HEK293 (cell line): ENCODE results near the gene ARHGEF40.

Experiments used
- CTCF ChIA-PET: fragments of 350-600 bp; formaldehyde crosslinking; extraction: SDS; loops from one replicate; lab custom pipeline; 2021; ENCODE audit warnings: antibody characterized with exemption; lab: Yijun Ruan, JAX
- POLR2A ChIA-PET: fragments of 300-600 bp; formaldehyde crosslinking; extraction: SDS; loops from one replicate; lab custom pipeline; 2020; ENCODE audit warnings: antibody characterized with exemption, inconsistent platforms; lab: Yijun Ruan, JAX
- H3K27ac ChIP-seq: fragments of 200-500 bp; sonication (Bioruptor generic); 2 replicates; pipeline ENCODE4 v1.5.1; 2014; ENCODE audit warnings: low read depth, low read length, control low read depth, inconsistent platforms; ENCODE audit errors: extremely low read depth
- H3K36me3 ChIP-seq, 2 experiments: fragments of 200-500 bp in 1 of 2; sonication (Bioruptor generic) in 1 of 2; 1 replicate in 1 of 2; 2 replicates in 1 of 2; pipeline ENCODE4 v1.5.1; 2014 to 2017; ENCODE audit warnings: inconsistent platforms in 2 of 2, low read length in 2 of 2; ENCODE audit not compliant: control insufficient read depth in 2 of 2, insufficient read depth in 1 of 2
- H3K4me1 ChIP-seq: fragments of 200-500 bp; sonication (Bioruptor generic); 2 replicates; pipeline ENCODE4 v1.5.1; 2014; ENCODE audit warnings: mild to moderate bottlenecking, low read length, inconsistent platforms; ENCODE audit not compliant: control insufficient read depth, insufficient read depth
- H3K4me3 ChIP-seq: 2 replicates; pipeline ENCODE4 v1.5.1; 2011; ENCODE audit warnings: low read depth, mild to moderate bottlenecking, control low read depth, low read length, moderate library complexity
- H3K9me3 ChIP-seq: fragments of 200-500 bp; sonication (Bioruptor generic); 2 replicates; pipeline ENCODE4 v1.5.1; 2014; ENCODE audit warnings: low read depth, low read length, inconsistent platforms; ENCODE audit not compliant: control insufficient read depth, insufficient read depth
- IKZF3 ChIP-seq: fragments of 450-650 bp; IDR thresholded peaks from 2 replicates; pipeline ENCODE4 v1.5.0; 2018; ENCODE audit warnings: missing biosample characterization, mild to moderate bottlenecking, missing genetic modification characterization, moderate library complexity
- KLF1 ChIP-seq: fragments of 450-650 bp; formaldehyde crosslinking; IDR thresholded peaks from 2 replicates; pipeline ENCODE4 v1.5.1; 2016; ENCODE audit warnings: missing biosample characterization, missing genetic modification characterization
- KLF16 ChIP-seq: fragments of 450-650 bp; formaldehyde crosslinking; IDR thresholded peaks from 2 replicates; pipeline ENCODE4 v1.5.1; 2017; ENCODE audit warnings: missing biosample characterization, missing genetic modification characterization
- KLF8 ChIP-seq: fragments of 450-650 bp; formaldehyde crosslinking; IDR thresholded peaks from 2 replicates; pipeline ENCODE4 v1.5.1; 2016; ENCODE audit warnings: missing biosample characterization, missing genetic modification characterization
- OVOL3 ChIP-seq: fragments of 450-650 bp; formaldehyde crosslinking; IDR thresholded peaks from 2 replicates; pipeline ENCODE4 v1.5.1; 2016; ENCODE audit warnings: missing biosample characterization, missing genetic modification characterization
- PRDM1 ChIP-seq: fragments of 450-650 bp; formaldehyde crosslinking; IDR thresholded peaks from 2 replicates; pipeline ENCODE4; 2016; ENCODE audit warnings: missing biosample characterization, missing genetic modification characterization
- SCRT1 ChIP-seq: fragments of 450-650 bp; formaldehyde crosslinking; IDR thresholded peaks from 2 replicates; pipeline ENCODE4 v1.5.1; 2016; ENCODE audit warnings: missing biosample characterization, missing genetic modification characterization, borderline replicate concordance
- SCRT2 ChIP-seq: fragments of 450-650 bp; formaldehyde crosslinking; IDR thresholded peaks from 2 replicates; pipeline ENCODE4 v1.5.1; 2016; ENCODE audit warnings: missing biosample characterization, missing genetic modification characterization
- SETDB1 ChIP-seq: IDR thresholded peaks from one replicate; pipeline ENCODE4 v1.6.1; 2017; ENCODE audit warnings: mild to moderate bottlenecking, low read length, moderate library complexity, mixed read lengths; ENCODE audit not compliant: insufficient read length
- YY1 ChIP-seq: fragments of 450-650 bp; formaldehyde crosslinking; IDR thresholded peaks from 2 replicates; pipeline ENCODE4 v1.5.1; 2018; ENCODE audit warnings: missing biosample characterization, missing genetic modification characterization
- ZFP69B ChIP-seq: fragments of 450-650 bp; formaldehyde crosslinking; IDR thresholded peaks from 2 replicates; pipeline ENCODE4 v1.5.1; 2016; ENCODE audit warnings: missing biosample characterization, missing genetic modification characterization
- ZIC2 ChIP-seq: fragments of 450-650 bp; formaldehyde crosslinking; IDR thresholded peaks from 2 replicates; pipeline ENCODE4 v1.5.1; 2016; ENCODE audit warnings: missing biosample characterization, missing genetic modification characterization
- ZNF155 ChIP-seq: fragments of 450-650 bp; formaldehyde crosslinking; IDR thresholded peaks from 2 replicates; pipeline ENCODE4 v1.5.1; 2016; ENCODE audit warnings: missing biosample characterization, missing genetic modification characterization
- ZNF239 ChIP-seq: fragments of 450-650 bp; formaldehyde crosslinking; IDR thresholded peaks from 2 replicates; pipeline ENCODE4 v1.5.1; 2016; ENCODE audit warnings: missing biosample characterization, missing genetic modification characterization
- ZNF433 ChIP-seq: fragments of 450-650 bp; formaldehyde crosslinking; IDR thresholded peaks from 2 replicates; pipeline ENCODE4 v1.5.1; 2016; ENCODE audit warnings: missing biosample characterization, missing genetic modification characterization, low read depth
- ZNF48 ChIP-seq: fragments of 450-650 bp; formaldehyde crosslinking; IDR thresholded peaks from 2 replicates; pipeline ENCODE4 v1.5.1; 2016; ENCODE audit warnings: missing biosample characterization, missing genetic modification characterization
- ZNF501 ChIP-seq: fragments of 450-650 bp; formaldehyde crosslinking; IDR thresholded peaks from 2 replicates; pipeline ENCODE4 v1.5.1; 2016; ENCODE audit warnings: missing biosample characterization, missing genetic modification characterization
- ZNF510 ChIP-seq: fragments of 450-650 bp; formaldehyde crosslinking; IDR thresholded peaks from 2 replicates; pipeline ENCODE4 v1.5.1; 2018; ENCODE audit warnings: mild to moderate bottlenecking, missing genetic modification characterization, missing biosample characterization; ENCODE audit not compliant: insufficient replicate concordance
- ZNF514 ChIP-seq: fragments of 450-650 bp; formaldehyde crosslinking; IDR thresholded peaks from 2 replicates; pipeline ENCODE4 v1.5.1; 2016; ENCODE audit warnings: missing biosample characterization, missing genetic modification characterization
- ZNF558 ChIP-seq: fragments of 450-650 bp; formaldehyde crosslinking; IDR thresholded peaks from 2 replicates; pipeline ENCODE4 v1.5.1; 2016; ENCODE audit warnings: missing biosample characterization, missing genetic modification characterization
- ZNF560 ChIP-seq: fragments of 450-650 bp; formaldehyde crosslinking; IDR thresholded peaks from 2 replicates; pipeline ENCODE4 v1.5.1; 2017; ENCODE audit warnings: missing biosample characterization, missing genetic modification characterization, borderline replicate concordance
- ZNF600 ChIP-seq: fragments of 450-650 bp; formaldehyde crosslinking; IDR thresholded peaks from 2 replicates; pipeline ENCODE4 v1.5.1; 2016; ENCODE audit warnings: missing biosample characterization, missing genetic modification characterization
- ZNF654 ChIP-seq: fragments of 450-650 bp; formaldehyde crosslinking; IDR thresholded peaks from 2 replicates; pipeline ENCODE4 v1.5.1; 2016; ENCODE audit warnings: low read depth, missing biosample characterization, missing genetic modification characterization
- ZNF76 ChIP-seq: fragments of 450-650 bp; formaldehyde crosslinking; IDR thresholded peaks from 2 replicates; pipeline ENCODE4; 2016; ENCODE audit warnings: low read depth, missing biosample characterization, missing genetic modification characterization, borderline replicate concordance
- ZNF776 ChIP-seq: fragments of 450-650 bp; formaldehyde crosslinking; IDR thresholded peaks from 2 replicates; pipeline ENCODE4 v1.5.0; 2017; ENCODE audit warnings: missing biosample characterization, missing genetic modification characterization, borderline replicate concordance
- ZNF830 ChIP-seq: fragments of 450-650 bp; IDR thresholded peaks from 2 replicates; pipeline ENCODE4 v1.5.0; 2018; ENCODE audit warnings: missing biosample characterization, missing genetic modification characterization, low read depth, mild to moderate bottlenecking, moderate library complexity
- ZSCAN30 ChIP-seq: fragments of 450-650 bp; IDR thresholded peaks from 2 replicates; pipeline ENCODE4 v1.5.1; 2018; ENCODE audit warnings: missing biosample characterization, mild to moderate bottlenecking, missing genetic modification characterization, moderate library complexity
- ZXDB ChIP-seq: fragments of 450-650 bp; formaldehyde crosslinking; IDR thresholded peaks from 2 replicates; pipeline ENCODE4 v1.5.1; 2016; ENCODE audit warnings: missing biosample characterization, missing genetic modification characterization
- TF ChIP-seq, protein P1 (sequence below): fragments of 450-650 bp; formaldehyde crosslinking; IDR thresholded peaks from 2 replicates; pipeline ENCODE4 v1.5.1; 2016; ENCODE audit warnings: missing biosample characterization, missing genetic modification characterization
- TF ChIP-seq, protein P2 (sequence below): fragments of 450-650 bp; formaldehyde crosslinking; IDR thresholded peaks from 2 replicates; pipeline ENCODE4 v1.5.1; 2016; ENCODE audit warnings: missing biosample characterization, missing genetic modification characterization, low read depth
- TF ChIP-seq, protein P3 (sequence below): fragments of 450-650 bp; formaldehyde crosslinking; IDR thresholded peaks from 2 replicates; pipeline ENCODE4 v1.5.1; 2016; ENCODE audit warnings: missing biosample characterization, missing genetic modification characterization
- TF ChIP-seq, protein P4 (sequence below): fragments of 450-650 bp; formaldehyde crosslinking; IDR thresholded peaks from 2 replicates; pipeline ENCODE4 v1.5.1; 2017; ENCODE audit warnings: missing biosample characterization, missing genetic modification characterization

ARHGEF40 gene

GRCh38 chr14:21092273-21093011, 22.3 kb downstream of the ARHGEF40 start:
- H3K9me3 ChIP-seq: no peaks in the 10 kb centered on the region
- H3K27ac ChIP-seq: no peak overlapping the region
- peaks cover 11 to 49% of the 10 kb centered on the region in 2 experiments; a peak in 2 of 3 replicates for H3K36me3 ChIP-seq
- peaks cover 8% of the 10 kb centered on the region; the same call in 1 of the 2 replicates for H3K4me1 ChIP-seq
- ChIA-PET POLR2A (interaction anchor here (0.6 to 4.4 kb wide), 7 partner anchors 9 to 78 kb away, joined by 3 to 33 read pairs (median 5); partner anchors contain the start of gene ARHGEF40), CTCF (interaction anchor here (0.6 to 6.9 kb wide), 31 partner anchors 8 to 464 kb away, joined by 3 to 175 read pairs (median 7); partner anchors contain the start of genes ARHGEF40 and TMEM253)
- H3K4me3 ChIP-seq: no peak overlapping the region
- peak; percentile 61; the same call in 1 of the 2 replicates for TF ChIP-seq KLF16
- no peak for TF ChIP-seq ZNF560 (tag by site-specific recombination)
- peak; percentile 62; the same call in 1 of the 2 replicates for TF ChIP-seq ZSCAN30 (tag by site-specific recombination)
- no peak for TF ChIP-seq ZNF514 (tag by site-specific recombination)
- 0 out of 2 replicates have a peak, but pooled peaks have one; percentile 35 for TF ChIP-seq ZFP69B
- no peak for TF ChIP-seq SCRT1 (tag by site-specific recombination)
- TF ChIP-seq ZNF600 (tag by site-specific recombination): peak; percentile 93
- peak; percentile 46; the same call in 1 of the 2 replicates for TF ChIP-seq YY1 (tag by site-specific recombination)
- TF ChIP-seq, protein P1, sequence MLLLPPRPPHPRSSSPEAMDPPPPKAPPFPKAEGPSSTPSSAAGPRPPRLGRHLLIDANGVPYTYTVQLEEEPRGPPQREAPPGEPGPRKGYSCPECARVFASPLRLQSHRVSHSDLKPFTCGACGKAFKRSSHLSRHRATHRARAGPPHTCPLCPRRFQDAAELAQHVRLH: peak; percentile 65; the same call in 1 of the 2 replicates
- no peak for TF ChIP-seq ZNF830 (tag by site-specific recombination)
- TF ChIP-seq, protein P2, sequence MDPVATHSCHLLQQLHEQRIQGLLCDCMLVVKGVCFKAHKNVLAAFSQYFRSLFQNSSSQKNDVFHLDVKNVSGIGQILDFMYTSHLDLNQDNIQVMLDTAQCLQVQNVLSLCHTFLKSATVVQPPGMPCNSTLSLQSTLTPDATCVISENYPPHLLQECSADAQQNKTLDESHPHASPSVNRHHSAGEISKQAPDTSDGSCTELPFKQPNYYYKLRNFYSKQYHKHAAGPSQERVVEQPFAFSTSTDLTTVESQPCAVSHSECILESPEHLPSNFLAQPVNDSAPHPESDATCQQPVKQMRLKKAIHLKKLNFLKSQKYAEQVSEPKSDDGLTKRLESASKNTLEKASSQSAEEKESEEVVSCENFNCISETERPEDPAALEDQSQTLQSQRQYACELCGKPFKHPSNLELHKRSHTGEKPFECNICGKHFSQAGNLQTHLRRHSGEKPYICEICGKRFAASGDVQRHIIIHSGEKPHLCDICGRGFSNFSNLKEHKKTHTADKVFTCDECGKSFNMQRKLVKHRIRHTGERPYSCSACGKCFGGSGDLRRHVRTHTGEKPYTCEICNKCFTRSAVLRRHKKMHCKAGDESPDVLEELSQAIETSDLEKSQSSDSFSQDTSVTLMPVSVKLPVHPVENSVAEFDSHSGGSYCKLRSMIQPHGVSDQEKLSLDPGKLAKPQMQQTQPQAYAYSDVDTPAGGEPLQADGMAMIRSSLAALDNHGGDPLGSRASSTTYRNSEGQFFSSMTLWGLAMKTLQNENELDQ (tag by site-specific recombination): no peak
- no peak for TF ChIP-seq PRDM1
- TF ChIP-seq ZNF48 (tag by site-specific recombination): no peak
- no peak for TF ChIP-seq SETDB1
- TF ChIP-seq ZNF510: no peak
- no peak; the same call in 1 of the 2 replicates for TF ChIP-seq ZNF501 (tag by site-specific recombination)
- TF ChIP-seq ZNF558 (tag by site-specific recombination): no peak
- TF ChIP-seq ZNF76: 0 out of 2 replicates have a peak, but pooled peaks have one; percentile 21
- TF ChIP-seq ZXDB (tag by site-specific recombination): peak; percentile 48; the same call in 1 of the 2 replicates
- peak; percentile 62 for TF ChIP-seq ZNF654
- no peak for TF ChIP-seq ZNF155 (tag by site-specific recombination)
- peak; percentile 19; the same call in 1 of the 2 replicates for TF ChIP-seq IKZF3 (tag by site-specific recombination)
- TF ChIP-seq, protein P3, sequence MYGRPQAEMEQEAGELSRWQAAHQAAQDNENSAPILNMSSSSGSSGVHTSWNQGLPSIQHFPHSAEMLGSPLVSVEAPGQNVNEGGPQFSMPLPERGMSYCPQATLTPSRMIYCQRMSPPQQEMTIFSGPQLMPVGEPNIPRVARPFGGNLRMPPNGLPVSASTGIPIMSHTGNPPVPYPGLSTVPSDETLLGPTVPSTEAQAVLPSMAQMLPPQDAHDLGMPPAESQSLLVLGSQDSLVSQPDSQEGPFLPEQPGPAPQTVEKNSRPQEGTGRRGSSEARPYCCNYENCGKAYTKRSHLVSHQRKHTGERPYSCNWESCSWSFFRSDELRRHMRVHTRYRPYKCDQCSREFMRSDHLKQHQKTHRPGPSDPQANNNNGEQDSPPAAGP (tag by site-specific recombination): peak; percentile 79
- no peak for TF ChIP-seq KLF8
- TF ChIP-seq KLF1: peak; percentile 18; the same call in 1 of the 2 replicates
- TF ChIP-seq SCRT2: peak; percentile 83
- TF ChIP-seq OVOL3 (tag by site-specific recombination): no peak
- no peak for TF ChIP-seq ZNF776 (tag by site-specific recombination)
- TF ChIP-seq, protein P4, sequence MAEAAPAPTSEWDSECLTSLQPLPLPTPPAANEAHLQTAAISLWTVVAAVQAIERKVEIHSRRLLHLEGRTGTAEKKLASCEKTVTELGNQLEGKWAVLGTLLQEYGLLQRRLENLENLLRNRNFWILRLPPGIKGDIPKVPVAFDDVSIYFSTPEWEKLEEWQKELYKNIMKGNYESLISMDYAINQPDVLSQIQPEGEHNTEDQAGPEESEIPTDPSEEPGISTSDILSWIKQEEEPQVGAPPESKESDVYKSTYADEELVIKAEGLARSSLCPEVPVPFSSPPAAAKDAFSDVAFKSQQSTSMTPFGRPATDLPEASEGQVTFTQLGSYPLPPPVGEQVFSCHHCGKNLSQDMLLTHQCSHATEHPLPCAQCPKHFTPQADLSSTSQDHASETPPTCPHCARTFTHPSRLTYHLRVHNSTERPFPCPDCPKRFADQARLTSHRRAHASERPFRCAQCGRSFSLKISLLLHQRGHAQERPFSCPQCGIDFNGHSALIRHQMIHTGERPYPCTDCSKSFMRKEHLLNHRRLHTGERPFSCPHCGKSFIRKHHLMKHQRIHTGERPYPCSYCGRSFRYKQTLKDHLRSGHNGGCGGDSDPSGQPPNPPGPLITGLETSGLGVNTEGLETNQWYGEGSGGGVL (tag by site-specific recombination): no peak
- TF ChIP-seq ZIC2 (tag by site-specific recombination): no peak
- no peak for TF ChIP-seq ZNF433 (tag by site-specific recombination)
- TF ChIP-seq ZNF239 (tag by site-specific recombination): 0 out of 2 replicates have a peak, but pooled peaks have one; percentile 53
